ENCODE data around the gene HMGCS2. TPM values are rescaled to one million over a fixed set of nuclear protein-coding genes. Genes with fewer than 3 reads are reported as not detected.
"Not testable (repeated sequence)": the region's sequence is repeated elsewhere in the genome, so short reads cannot be mapped to it uniquely, and the experiment has no call there.

The HMGCS2 gene
- total RNA-seq, 5 donors from 2014 or later (not counting 1 experiment from before 2014, with no cell fraction given) = 0.35 to 0.82 (median 0.56) TPM; not detected in 2

DNA sequence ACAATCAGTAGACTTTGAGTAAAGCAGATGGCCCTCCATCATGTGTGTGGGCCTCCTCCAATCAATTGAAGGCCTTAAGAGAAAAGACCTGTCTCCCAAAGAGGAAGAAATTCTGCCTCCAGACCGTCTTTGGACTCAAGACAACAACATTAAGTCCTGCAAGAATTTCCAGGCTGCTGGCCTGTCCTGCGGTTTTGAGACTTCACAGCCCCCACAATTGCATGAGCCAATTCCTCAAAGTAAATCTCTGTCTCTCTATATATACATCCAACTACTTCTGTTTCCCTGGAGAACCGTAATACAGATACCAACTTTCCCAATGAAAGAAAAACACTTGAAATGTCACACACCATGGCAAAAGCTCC is 26.2 kb upstream of the HMGCS2 start:
- Mint-ChIP-seq H3K27me3 (peaks cover 3 to 8% of the 10 kb centered on the region in 2 donors), H3K36me3 (no peaks in the 10 kb centered on the region), H3K4me1 (peaks cover 2 to 15% (median 10%) of the 10 kb centered on the region in 3 donors), H3K4me3 (no peak overlapping the region), H3K9me3 (no peaks in the 10 kb centered on the region), H3K27ac (no peak overlapping the region)
- Histone ChIP-seq H3K4me3 (ENCODE audit: control insufficient read depth in 1 of 2, extremely low read depth in 1 of 2, low read length in 1 of 2) (no peak overlapping the region), H3K4me1 (ENCODE audit: control insufficient read depth in 1 of 2, extremely low read depth in 1 of 2, insufficient read depth in 2 of 2, low read length in 2 of 2) (peaks cover 4 to 10% of the 10 kb centered on the region in 2 experiments), H3K9me3 (no peaks in the 10 kb centered on the region), H3K27ac (ENCODE audit: low read length) (no peak overlapping the region), H3K27me3 (replicated peaks in 1 of 2; ENCODE audit: control insufficient read depth in 2 of 2, extremely low read depth in 1 of 2, insufficient read depth in 2 of 2, low read length in 1 of 2) (no peaks in the 10 kb centered on the region), H3K36me3 (ENCODE audit: control insufficient read depth in 2 of 2, extremely low read depth in 1 of 2, insufficient read depth in 1 of 2, low read length in 1 of 2) (no peaks in the 10 kb centered on the region)
- CTCF ChIA-PET = interaction anchor here in 1 of 2 donors (0.6 kb wide), 1 partner anchor 344 kb away, joined by 3 read pairs; no protein-coding TSS in a partner anchor
- DNase-seq = no peak
- WGBS (ENCODE audit: insufficient coverage) = 91% methylated on average over 2 of the region's 3 CpGs
- ATAC-seq (replicated peaks in 1 of 4) = no peak
- POLR2A ChIA-PET = no interaction called here

DNA sequence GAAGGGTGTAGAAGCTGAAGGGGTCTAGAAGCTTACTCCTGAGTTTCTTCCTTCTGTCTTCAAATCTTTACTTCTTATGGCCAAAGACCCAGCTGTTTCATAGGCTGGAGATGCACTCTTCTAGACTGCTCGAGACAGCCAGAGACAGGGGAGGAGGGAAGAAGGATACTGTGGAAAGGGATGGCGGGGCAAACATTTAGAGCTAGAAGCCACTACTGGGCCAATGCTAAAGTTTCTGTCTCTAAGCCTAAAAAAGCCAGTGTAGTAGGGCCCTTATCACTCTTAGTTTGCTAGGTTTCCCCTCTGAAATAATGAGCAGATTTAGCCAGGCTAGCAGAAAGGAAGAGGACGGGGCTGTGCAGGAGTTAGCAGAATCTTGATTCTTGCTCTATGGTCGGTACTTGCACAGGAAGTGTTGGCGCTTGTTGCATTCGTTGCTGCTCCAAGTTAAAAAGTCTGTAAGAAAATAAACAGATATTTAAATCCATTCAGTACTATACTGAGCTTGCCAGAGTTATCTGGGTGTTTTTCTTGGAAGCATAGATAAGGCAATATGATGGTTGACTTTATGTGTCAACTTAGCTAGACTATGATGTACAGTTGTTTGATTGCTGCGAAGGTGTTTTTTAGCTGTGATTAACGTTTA is 25.6 kb upstream of the HMGCS2 start:
- Mint-ChIP-seq H3K4me3 (no peak overlapping the region), H3K27me3 (peaks cover 3 to 10% of the 10 kb centered on the region in 2 donors), H3K4me1 (peaks cover 2 to 15% (median 6%) of the 10 kb centered on the region in 3 donors), H3K27ac (no peak overlapping the region), H3K36me3 (no peaks in the 10 kb centered on the region), H3K9me3 (no peaks in the 10 kb centered on the region)
- POLR2A ChIA-PET = no interaction called here
- WGBS (ENCODE audit: insufficient coverage) = 100% methylated on average over 1 of the region's 8 CpGs
- H3K9me3 ChIP-seq = no peaks in the 10 kb centered on the region
- H3K4me1 ChIP-seq (ENCODE audit: control insufficient read depth in 1 of 2, extremely low read depth in 1 of 2, insufficient read depth in 2 of 2, low read length in 2 of 2) = peaks cover under 1 to 5% of the 10 kb centered on the region in 2 experiments
- no peaks in the 10 kb centered on the region for H3K36me3 ChIP-seq (ENCODE audit: control insufficient read depth in 2 of 2, extremely low read depth in 1 of 2, insufficient read depth in 1 of 2, low read length in 1 of 2)
- no peak for ATAC-seq (replicated peaks in 1 of 4)
- H3K27ac ChIP-seq (ENCODE audit: low read length) = no peak overlapping the region
- no peaks in the 10 kb centered on the region for H3K27me3 ChIP-seq (replicated peaks in 1 of 2; ENCODE audit: control insufficient read depth in 2 of 2, extremely low read depth in 1 of 2, insufficient read depth in 2 of 2, low read length in 1 of 2)
- DNase-seq = no peak
- no peak overlapping the region for H3K4me3 ChIP-seq (ENCODE audit: control insufficient read depth in 1 of 2, extremely low read depth in 1 of 2, low read length in 1 of 2)
- CTCF ChIA-PET = no interaction called here

GRCh38 chr1:119791377-119791776 is 22.7 kb upstream of the HMGCS2 start:
- no peak for ATAC-seq (replicated peaks in 1 of 4)
- CTCF ChIA-PET = no interaction called here

DNA sequence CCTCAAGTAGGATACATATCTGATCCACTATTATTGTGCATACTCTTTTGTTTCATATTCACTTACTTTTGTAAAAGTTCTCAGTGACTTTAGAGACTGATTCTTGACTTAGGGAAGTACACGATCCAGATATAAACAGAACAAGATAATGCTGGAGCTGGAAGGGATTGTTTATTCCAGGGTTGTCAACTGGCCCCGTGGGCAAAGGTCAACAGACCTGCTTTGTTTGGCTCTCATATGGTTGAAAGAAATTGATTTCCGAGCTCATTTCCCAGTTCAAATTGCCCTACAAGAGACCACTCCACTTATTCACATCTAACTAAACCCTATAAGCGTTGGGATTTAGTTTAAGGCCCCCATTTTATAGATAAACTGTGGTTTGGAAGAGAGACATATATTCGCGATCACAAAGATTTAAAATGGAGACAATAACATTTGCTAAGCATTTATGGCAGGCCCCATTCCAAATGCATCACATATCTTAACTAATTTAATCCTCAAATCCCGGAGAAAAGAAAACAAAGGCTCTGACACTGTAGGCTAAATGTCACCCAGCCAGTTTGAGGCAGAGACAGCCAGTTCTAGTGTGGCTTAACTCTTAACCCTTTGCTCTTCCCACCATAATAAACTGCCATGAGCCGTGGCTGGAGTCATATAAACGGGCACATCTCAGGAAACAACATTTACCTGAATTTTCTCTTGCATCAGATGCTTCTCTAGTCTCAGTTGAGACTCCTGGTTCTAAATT is 21.9 kb upstream of the HMGCS2 start:
- no peaks in the 10 kb centered on the region for H3K4me1 ChIP-seq (ENCODE audit: control insufficient read depth in 1 of 2, extremely low read depth in 1 of 2, insufficient read depth in 2 of 2, low read length in 2 of 2)
- no peaks in the 10 kb centered on the region for H3K9me3 ChIP-seq
- POLR2A ChIA-PET = no interaction called here
- H3K27ac ChIP-seq (ENCODE audit: low read length) = no peak overlapping the region
- no peak overlapping the region for H3K27ac Mint-ChIP-seq
- H3K9me3 Mint-ChIP-seq = no peaks in the 10 kb centered on the region
- WGBS (ENCODE audit: insufficient coverage) = 82% methylated on average over 1 of the region's 9 CpGs
- H3K4me1 Mint-ChIP-seq = no peaks in the 10 kb centered on the region
- H3K4me3 ChIP-seq (ENCODE audit: control insufficient read depth in 1 of 2, extremely low read depth in 1 of 2, low read length in 1 of 2) = no peak overlapping the region
- ATAC-seq (replicated peaks in 1 of 4) = no peak
- H3K36me3 Mint-ChIP-seq = no peaks in the 10 kb centered on the region
- no peak overlapping the region for H3K4me3 Mint-ChIP-seq
- no peaks in the 10 kb centered on the region for H3K27me3 ChIP-seq (replicated peaks in 1 of 2; ENCODE audit: control insufficient read depth in 2 of 2, extremely low read depth in 1 of 2, insufficient read depth in 2 of 2, low read length in 1 of 2)
- peaks cover 6 to 12% of the 10 kb centered on the region in 2 donors for H3K27me3 Mint-ChIP-seq
- DNase-seq = no peak
- CTCF ChIA-PET = no interaction called here
- no peaks in the 10 kb centered on the region for H3K36me3 ChIP-seq (ENCODE audit: control insufficient read depth in 2 of 2, extremely low read depth in 1 of 2, insufficient read depth in 1 of 2, low read length in 1 of 2)

More at GRCh38 chr1:119791377-119791776, 22.7 kb upstream of the HMGCS2 start:
- Histone ChIP-seq H3K9me3 (no peaks in the 10 kb centered on the region), H3K27me3 (replicated peaks in 1 of 2; ENCODE audit: control insufficient read depth in 2 of 2, extremely low read depth in 1 of 2, insufficient read depth in 2 of 2, low read length in 1 of 2) (no peaks in the 10 kb centered on the region), H3K27ac (ENCODE audit: low read length) (no peak overlapping the region), H3K4me3 (ENCODE audit: control insufficient read depth in 1 of 2, extremely low read depth in 1 of 2, low read length in 1 of 2) (no peak overlapping the region), H3K36me3 (ENCODE audit: control insufficient read depth in 2 of 2, extremely low read depth in 1 of 2, insufficient read depth in 1 of 2, low read length in 1 of 2) (no peaks in the 10 kb centered on the region), H3K4me1 (ENCODE audit: control insufficient read depth in 1 of 2, extremely low read depth in 1 of 2, insufficient read depth in 2 of 2, low read length in 2 of 2) (no peaks in the 10 kb centered on the region)
- POLR2A ChIA-PET = no interaction called here
- H3K9me3 Mint-ChIP-seq = no peaks in the 10 kb centered on the region
- no peaks in the 10 kb centered on the region for H3K36me3 Mint-ChIP-seq
- H3K4me1 Mint-ChIP-seq = no peaks in the 10 kb centered on the region
- DNase-seq = no peak
- H3K4me3 Mint-ChIP-seq = no peak overlapping the region
- H3K27ac Mint-ChIP-seq = no peak overlapping the region
- no CpG with 5 or more reads among the region's 4 CpGs for WGBS (ENCODE audit: insufficient coverage)
- peaks cover 3 to 12% of the 10 kb centered on the region in 2 donors for H3K27me3 Mint-ChIP-seq

DNA sequence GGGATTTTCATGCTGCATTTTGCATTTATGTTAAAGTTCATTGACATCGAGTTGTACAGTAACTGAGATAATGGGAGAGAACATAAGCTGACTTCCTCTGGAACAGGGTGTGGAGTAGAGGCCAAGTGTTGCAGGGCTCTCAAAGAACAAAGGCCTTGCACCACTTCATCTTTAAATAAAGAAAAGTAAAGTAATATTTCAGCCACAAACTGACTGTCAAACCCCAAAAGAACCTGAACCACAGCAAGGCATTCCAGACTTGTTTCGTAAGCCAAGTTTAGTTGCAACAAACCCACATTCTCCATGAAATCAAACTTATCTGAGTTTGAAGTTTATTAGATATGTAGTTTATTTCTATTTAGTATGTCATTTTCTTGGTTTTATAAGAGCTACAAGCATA is 19.1 kb upstream of the HMGCS2 start:
- no peaks in the 10 kb centered on the region for H3K36me3 Mint-ChIP-seq
- no peaks in the 10 kb centered on the region for H3K9me3 Mint-ChIP-seq
- Histone ChIP-seq H3K4me1 (ENCODE audit: control insufficient read depth in 1 of 2, extremely low read depth in 1 of 2, insufficient read depth in 2 of 2, low read length in 2 of 2) (no peaks in the 10 kb centered on the region), H3K36me3 (ENCODE audit: control insufficient read depth in 2 of 2, extremely low read depth in 1 of 2, insufficient read depth in 1 of 2, low read length in 1 of 2) (no peaks in the 10 kb centered on the region), H3K27me3 (replicated peaks in 1 of 2; ENCODE audit: control insufficient read depth in 2 of 2, extremely low read depth in 1 of 2, insufficient read depth in 2 of 2, low read length in 1 of 2) (peaks cover 0 to 4% of the 10 kb centered on the region in 2 experiments), H3K27ac (ENCODE audit: low read length) (no peak overlapping the region), H3K9me3 (no peaks in the 10 kb centered on the region), H3K4me3 (ENCODE audit: control insufficient read depth in 1 of 2, extremely low read depth in 1 of 2, low read length in 1 of 2) (no peak overlapping the region)
- H3K27me3 Mint-ChIP-seq = peaks cover 6 to 13% of the 10 kb centered on the region in 2 donors
- WGBS (ENCODE audit: insufficient coverage) = 33% methylated on average over 1 of the region's 2 CpGs
- no peak overlapping the region for H3K27ac Mint-ChIP-seq
- DNase-seq = no peak
- no peaks in the 10 kb centered on the region for H3K4me1 Mint-ChIP-seq
- no peak for ATAC-seq (replicated peaks in 1 of 4)
- ChIA-PET POLR2A (no interaction called here), CTCF (no interaction called here)
- no peak overlapping the region for H3K4me3 Mint-ChIP-seq

DNA sequence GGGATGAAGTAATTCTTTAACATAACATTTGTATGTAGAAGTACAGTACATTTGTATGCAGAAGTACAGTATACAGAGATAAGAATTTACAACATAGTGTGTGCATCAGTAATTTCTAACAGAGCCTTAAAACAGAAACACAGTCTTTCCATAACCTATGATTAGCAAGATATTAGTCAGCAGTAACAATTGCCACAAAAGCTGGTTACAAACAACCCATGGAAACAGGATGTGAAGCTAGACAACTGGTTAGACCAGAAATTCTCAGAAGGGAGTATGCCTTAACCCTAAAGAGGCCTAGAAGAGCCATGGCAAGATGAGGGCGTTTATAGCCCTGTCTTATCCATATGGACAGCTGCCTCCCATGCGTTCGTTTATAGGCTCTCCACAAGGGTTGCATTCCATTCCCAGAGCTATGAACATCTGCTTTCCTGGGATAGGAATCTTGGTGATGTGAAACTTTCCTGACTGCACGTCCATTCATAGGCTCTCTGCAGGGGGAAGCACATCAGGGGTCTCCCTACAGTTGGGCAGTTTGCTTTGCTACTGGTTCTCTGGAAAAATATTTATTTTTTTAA is 17.9 kb upstream of the HMGCS2 start:
- H3K4me1 ChIP-seq (ENCODE audit: control insufficient read depth in 1 of 2, extremely low read depth in 1 of 2, insufficient read depth in 2 of 2, low read length in 2 of 2); H3K4me3 Mint-ChIP-seq; H3K36me3 Mint-ChIP-seq; H3K4me3 ChIP-seq (ENCODE audit: control insufficient read depth in 1 of 2, extremely low read depth in 1 of 2, low read length in 1 of 2); H3K27me3 ChIP-seq (replicated peaks in 1 of 2; ENCODE audit: control insufficient read depth in 2 of 2, extremely low read depth in 1 of 2, insufficient read depth in 2 of 2, low read length in 1 of 2); CTCF ChIA-PET; H3K27ac Mint-ChIP-seq; H3K36me3 ChIP-seq (ENCODE audit: control insufficient read depth in 2 of 2, extremely low read depth in 1 of 2, insufficient read depth in 1 of 2, low read length in 1 of 2); ATAC-seq (replicated peaks in 1 of 4); DNase-seq; POLR2A ChIA-PET; H3K9me3 ChIP-seq; H3K4me1 Mint-ChIP-seq; H3K9me3 Mint-ChIP-seq; H3K27ac ChIP-seq (ENCODE audit: low read length): not testable (repeated sequence)
- H3K27me3 Mint-ChIP-seq = peaks cover 6 to 11% of the 10 kb centered on the region in 2 donors
- WGBS (ENCODE audit: insufficient coverage) = no CpG with 5 or more reads among the region's 4 CpGs
